Esophagus squamous epithelium (tissue), 5 donors: Measurements from ENCODE around the gene DPM3. TPM values are rescaled to one million over a fixed set of nuclear protein-coding genes. Genes with fewer than 3 reads are reported as not detected.
A peak's percentile ranks its signal among the peaks of the same experiment; 100 is the strongest.

Experiments
- DNase-seq: peaks from one replicate; lab custom pipeline; 2025; lab: John Stamatoyannopoulos, UW
- H3K27ac ChIP-seq, 4 donors: fragments of 200-600 bp; sonication (generic); one replicate each; pipeline ENCODE4 v1.5.1; 2016 to 2019; ENCODE audit warnings: mild to moderate bottlenecking in 1 of 4
- H3K27me3 ChIP-seq, 4 donors: fragments of 200-600 bp; sonication (generic); 1 replicate in 3 of 4; 2 replicates in 1 of 4; pipeline versions ENCODE4 v1.5.1 to v1.6.0; 2017 to 2021; ENCODE audit warnings: antibody characterized with exemption in 1 of 4
- H3K36me3 ChIP-seq, 3 donors: fragments of 200-600 bp; sonication (generic); one replicate each; pipeline ENCODE4 v1.5.1; 2016 to 2019
- H3K4me1 ChIP-seq, 3 donors: fragments of 200-600 bp; sonication (generic); one replicate each; pipeline ENCODE4 v1.5.1; 2017 to 2019
- H3K4me3 ChIP-seq, 4 donors: fragments of 200-600 bp; sonication (generic); 1 replicate in 3 of 4; 2 replicates in 1 of 4; pipeline ENCODE4 v1.5.1; 2016 to 2019; ENCODE audit warnings: mild to moderate bottlenecking in 2 of 4, moderate library complexity in 1 of 4
- H3K9me3 ChIP-seq, 3 donors: fragments of 200-600 bp; sonication (generic); one replicate each; pipeline ENCODE4 v1.5.1; 2016 to 2019
- CTCF ChIP-seq, 6 experiments: fragments of 450-650 bp in 4 of 6; fragments of 200-600 bp in 2 of 6; sonication (generic) in 2 of 6; IDR thresholded peaks; one replicate each; pipeline ENCODE4 v1.5.1; 2016 to 2019; ENCODE audit warnings: antibody characterized with exemption in 6 of 6, mild to moderate bottlenecking in 4 of 6, moderate library complexity in 4 of 6
- POLR2A ChIP-seq, 4 donors: fragments of 450-650 bp; IDR thresholded peaks; one replicate each; pipeline ENCODE4 v1.6.1; 2017; ENCODE audit warnings: antibody characterized with exemption in 4 of 4, mild to moderate bottlenecking in 4 of 4, moderate library complexity in 3 of 4
- WGBS, 2 donors: methylation state at CpG; one replicate each; pipeline ENCODE4 v1.1.5; 2018; 5-methylcytosine and 5-hydroxymethylcytosine counted together
- intact Hi-C: fragments of 100-400 bp; cut with DNase I; formaldehyde crosslinking; loops from one replicate; pipeline ENCODE4 v1.15.0; 2022
- total RNA-seq, 4 donors: library from RNA; depleted of rRNA; stranded (reverse); fragments of >200 nt; gene quantifications; one replicate each; pipeline ENCODE4 v1.1.0, GENCODE V29; 2016
- donor health status: DM: yes; HTN: yes; CAD: no.

DPM3 gene
- total RNA-seq, 4 donors from 2014 or later = 33.1 to 67.7 (median 45.4) TPM

GRCh38 chr1:155125511-155125945 is 14.8 kb downstream of the DPM3 start:
- Histone ChIP-seq H3K27me3 (peaks cover 0 to 26% (median 0%) of the 10 kb centered on the region in 4 donors), H3K4me3 (peak overlapping the region in 2 of 4 donors; percentile 71 to 75), H3K36me3 (peaks cover 0 to under 1% (median 0%) of the 10 kb centered on the region in 3 donors), H3K27ac (peak overlapping the region; percentile 93 to 100 (median 99)), H3K9me3 (no peaks in the 10 kb centered on the region), H3K4me1 (peaks cover 24 to 82% (median 49%) of the 10 kb centered on the region in 3 donors)
- DNase-seq = no peak
- intact Hi-C loops = no loop called here
- WGBS, 2 donors = 21 to 40% methylated on average over 1 to 10 of the region's 11 CpGs
- TF ChIP-seq CTCF (IDR thresholded peaks at IDR 0.05) (no peak), POLR2A (IDR thresholded peaks at IDR 0.05) (no peak)

DNA sequence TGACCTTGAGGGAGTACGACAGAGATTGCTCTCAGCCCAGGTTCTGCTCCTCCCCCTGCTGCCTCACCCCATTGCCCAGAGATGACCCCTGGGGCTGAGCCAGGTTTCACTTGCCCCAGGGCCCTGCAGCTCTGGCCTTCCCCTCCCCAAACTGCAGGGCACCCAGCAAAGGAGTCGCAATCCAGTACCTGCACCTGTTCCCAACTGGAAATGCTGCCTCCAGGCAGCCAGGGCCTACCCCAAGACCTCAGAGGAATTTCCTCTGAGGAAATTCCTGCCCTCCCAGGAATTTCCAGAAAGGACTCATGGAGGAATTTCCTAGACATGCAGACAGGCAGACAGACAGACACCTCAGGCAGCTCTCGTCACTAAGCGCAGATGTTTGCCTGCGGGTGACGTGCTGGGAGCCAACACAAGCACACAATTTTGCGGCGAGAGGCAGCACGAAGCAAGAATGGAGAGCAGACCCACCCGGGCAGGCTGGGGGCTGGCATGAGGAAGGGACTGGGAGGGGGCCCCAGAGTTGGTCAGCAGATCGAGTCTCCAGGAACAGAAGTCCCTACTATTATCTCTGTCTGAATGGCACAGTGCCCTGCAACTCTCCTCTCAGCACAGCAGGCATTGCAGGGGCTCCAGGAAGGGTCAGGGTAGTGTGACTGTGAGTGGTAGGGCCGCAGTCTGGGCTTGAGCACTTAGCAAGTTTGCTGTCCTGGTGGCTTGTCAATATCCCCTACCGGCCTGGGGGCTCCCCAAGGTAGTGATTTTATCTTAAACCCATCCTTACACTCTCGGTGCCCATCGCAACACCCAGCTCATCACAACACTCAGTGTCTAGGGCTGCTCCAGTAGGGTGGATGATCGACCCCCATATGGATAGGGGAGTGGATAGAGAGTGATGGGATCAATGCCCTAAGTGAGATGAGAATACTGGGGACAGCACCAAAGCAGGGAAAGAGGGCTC is 15.5 kb downstream of the DPM3 start:
- Histone ChIP-seq H3K27ac (peak overlapping the region; percentile 93 to 100 (median 99)), H3K4me1 (peaks cover 24 to 82% (median 53%) of the 10 kb centered on the region in 3 donors), H3K36me3 (no peaks in the 10 kb centered on the region), H3K4me3 (no peak overlapping the region), H3K27me3 (peaks cover 0 to 22% (median 0%) of the 10 kb centered on the region in 4 donors), H3K9me3 (no peaks in the 10 kb centered on the region)
- TF ChIP-seq CTCF (IDR thresholded peaks at IDR 0.05) = no peak
- WGBS, 2 donors = 48% methylated on average over 4 to 9 of the region's 16 CpGs
- DNase-seq = no peak
- intact Hi-C loops = no loop called here

DNA sequence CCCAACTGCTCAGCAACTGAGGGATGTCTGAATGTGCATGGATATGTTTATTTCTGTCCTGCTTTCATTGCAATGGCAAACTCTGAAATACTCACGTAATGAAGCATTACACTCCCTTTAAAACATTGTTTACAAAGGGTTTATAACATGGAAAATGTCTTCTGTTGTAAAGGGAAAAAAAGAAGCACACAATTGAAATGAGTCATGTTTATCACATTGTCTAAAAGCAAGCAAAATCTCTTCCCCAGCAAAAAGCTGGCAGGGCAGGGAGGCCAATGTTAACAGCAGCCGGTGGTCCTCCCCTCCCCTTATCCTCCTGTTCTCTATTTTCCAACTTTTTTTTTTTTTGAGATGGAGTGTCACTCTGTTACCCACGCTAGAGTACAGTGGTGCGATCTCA is 16.5 kb downstream of the DPM3 start:
- intact Hi-C loops = no loop called here
- Histone ChIP-seq H3K4me1 (peaks cover 24 to 75% (median 44%) of the 10 kb centered on the region in 3 donors), H3K36me3 (no peaks in the 10 kb centered on the region), H3K4me3 (no peak overlapping the region), H3K27ac (peak overlapping the region; percentile 55 to 100 (median 79)), H3K9me3 (no peaks in the 10 kb centered on the region), H3K27me3 (peaks cover 0 to 13% (median 0%) of the 10 kb centered on the region in 4 donors)
- no peak for TF ChIP-seq POLR2A (IDR thresholded peaks at IDR 0.05)
- TF ChIP-seq CTCF (IDR thresholded peaks at IDR 0.05) = no peak
- 37 to 38% methylated on average over 4 of the region's 4 CpGs for WGBS, 2 donors
- no peak for DNase-seq

DNA sequence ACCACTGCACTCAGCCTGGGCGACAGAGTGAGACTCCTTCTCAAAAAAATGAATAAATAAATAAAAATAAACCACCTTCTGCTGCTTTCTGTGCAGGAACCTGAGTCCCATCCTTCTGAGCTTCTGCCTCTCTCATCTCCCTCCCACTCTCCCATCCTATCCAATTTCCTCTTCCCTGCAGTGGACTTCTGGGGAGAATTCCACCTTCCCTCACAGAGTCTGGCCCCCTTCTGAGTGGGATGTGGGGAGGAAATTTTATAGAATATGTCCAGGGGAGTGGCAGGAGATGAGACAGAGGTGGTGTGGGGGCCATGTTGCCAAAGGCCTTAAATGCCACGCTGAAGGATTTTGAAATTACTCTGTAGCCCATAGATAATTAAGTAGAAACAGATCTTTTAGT is 18.0 kb downstream of the DPM3 start:
- no peaks in the 10 kb centered on the region for H3K9me3 ChIP-seq
- peaks cover 24 to 60% (median 39%) of the 10 kb centered on the region in 3 donors for H3K4me1 ChIP-seq
- H3K4me3 ChIP-seq = no peak overlapping the region
- DNase-seq = no peak
- WGBS, 2 donors = 85 to 88% methylated on average over 2 of the region's 2 CpGs
- no peak for TF ChIP-seq CTCF (IDR thresholded peaks at IDR 0.05)
- no peak for TF ChIP-seq POLR2A (IDR thresholded peaks at IDR 0.05)
- intact Hi-C loops = no loop called here
- peaks cover 0 to 7% (median 0%) of the 10 kb centered on the region in 4 donors for H3K27me3 ChIP-seq
- H3K27ac ChIP-seq = no peak overlapping the region
- no peaks in the 10 kb centered on the region for H3K36me3 ChIP-seq

- Histone ChIP-seq H3K4me3 (no peak overlapping the region), H3K36me3 (no peaks in the 10 kb centered on the region), H3K27me3 (peaks cover 0 to 3% (median 0%) of the 10 kb centered on the region in 4 donors), H3K4me1 (peaks cover 14 to 49% (median 34%) of the 10 kb centered on the region in 3 donors), H3K9me3 (no peaks in the 10 kb centered on the region), H3K27ac (no peak overlapping the region)
- intact Hi-C loops = no loop called here
- WGBS, 2 donors = 82 to 93% methylated on average over 2 of the region's 2 CpGs
- DNase-seq = no peak
- no peak for TF ChIP-seq CTCF (IDR thresholded peaks at IDR 0.05)
- no peak for TF ChIP-seq POLR2A (IDR thresholded peaks at IDR 0.05)
These were observed 19.1 kb downstream of the DPM3 start for GRCh38 chr1:155121249-155121648.
